ENCODE measurements around the gene TOGARAM1. TPM values are rescaled to one million over a fixed set of nuclear protein-coding genes. Genes with fewer than 3 reads are reported as not detected.

Gene TOGARAM1
- total and polyA plus RNA-seq, 2 donors (not counting 3 experiments of a cell fraction or from before 2014, with no cell fraction given) = 4.2 to 13.8 TPM

DNA sequence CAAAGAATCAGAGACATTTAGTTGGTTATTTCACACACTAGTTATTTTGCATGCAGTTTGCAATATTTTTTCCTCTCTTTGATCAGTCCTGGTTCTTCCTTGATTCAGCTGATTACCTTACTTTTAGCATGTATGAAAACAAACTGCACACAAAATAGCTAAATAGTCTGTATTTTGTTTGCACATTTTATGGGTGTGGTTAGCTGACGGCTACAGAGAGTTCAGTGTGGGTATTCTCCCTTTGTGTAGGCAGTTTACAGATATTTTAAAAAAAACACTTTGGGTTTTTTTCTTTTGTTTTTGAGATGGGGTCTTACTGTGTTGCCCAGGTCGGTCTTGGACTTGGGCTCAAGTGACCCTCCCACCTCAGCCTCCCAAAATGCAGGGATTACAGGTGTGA is 28.5 kb downstream of the TOGARAM1 start:
- Histone ChIP-seq H4K20me1 (replicated peaks; ENCODE audit: control insufficient read depth, extremely low read depth, insufficient read depth, low read length) (no peaks in the 10 kb centered on the region), H3K27ac (ENCODE audit: insufficient read depth, low read depth, low read length) (no peak overlapping the region), H3K4me1 (ENCODE audit: control insufficient read depth, extremely low read depth, insufficient read depth, low read length) (no peaks in the 10 kb centered on the region), H3K27me3 (ENCODE audit: control insufficient read depth in 2 of 2, insufficient read depth in 2 of 2, low read length in 2 of 2) (no peaks in the 10 kb centered on the region), H3K36me3 (ENCODE audit: control insufficient read depth in 2 of 2, extremely low read depth in 1 of 2, insufficient read depth in 2 of 2, low read length in 2 of 2) (no peaks in the 10 kb centered on the region), H3K9ac (replicated peaks; ENCODE audit: extremely low read depth, insufficient read depth, low read length) (no peak overlapping the region), H3K4me2 (ENCODE audit: insufficient read depth, low read length) (no peak overlapping the region), H3K9me1 (replicated peaks; ENCODE audit: control insufficient read depth, extremely low read depth, insufficient read depth, low read length) (no peaks in the 10 kb centered on the region), H3K4me3 (replicated peaks in 1 of 3; ENCODE audit: insufficient read depth in 1 of 3, low read depth in 1 of 3, low read length in 3 of 3) (no peak overlapping the region), H3K9me3 (replicated peaks; ENCODE audit: control insufficient read depth, insufficient read depth, low read length) (no peaks in the 10 kb centered on the region), H2AFZ (ENCODE audit: low read depth, low read length) (no peak overlapping the region), H3K79me2 (ENCODE audit: control insufficient read depth, insufficient read depth, low read length) (peaks cover 4% of the 10 kb centered on the region)
- intact Hi-C loops (cut with micrococcal nuclease) (no loop called here), dilution Hi-C loops (cut with MboI; ENCODE audit: extremely low pct_ligation_motif_present, low sequenced_read_pairs) (no loop called here)
- FAIRE-seq = no peak
- BruUV-seq (replicated peaks) = no TSS peak
- no peak for DNase-seq (ENCODE audit: low read depth, low spot score)
- ChIA-PET POLR2A (no interaction called here), CTCF (interaction anchor here (0.6 to 0.7 kb wide), 2 partner anchors 16 to 96 kb away, joined by 3 read pairs; no protein-coding TSS in a partner anchor)
- no peak for TF ChIP-seq FOS (IDR thresholded peaks at IDR 0.05; ENCODE audit: borderline replicate concordance, insufficient read depth, low read length)
- no peak for TF ChIP-seq GATA2 (IDR thresholded peaks at IDR 0.05; ENCODE audit: insufficient read depth, insufficient read length, low read depth, low read length)
- TF ChIP-seq, protein P1, sequence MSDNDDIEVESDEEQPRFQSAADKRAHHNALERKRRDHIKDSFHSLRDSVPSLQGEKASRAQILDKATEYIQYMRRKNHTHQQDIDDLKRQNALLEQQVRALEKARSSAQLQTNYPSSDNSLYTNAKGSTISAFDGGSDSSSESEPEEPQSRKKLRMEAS (IDR thresholded peaks at IDR 0.05; ENCODE audit: insufficient read depth, insufficient read length) = no peak
- no peak for TF ChIP-seq EZH2 (IDR thresholded peaks at IDR 0.05; ENCODE audit: borderline replicate concordance, low read depth, low read length, severe bottlenecking)
- no peak for TF ChIP-seq CTCF (IDR thresholded peaks at IDR 0.05; ENCODE audit: extremely low read depth in 1 of 2, insufficient read depth in 1 of 2, low read depth in 1 of 2, low read length in 2 of 2)

- ChIA-PET CTCF (interaction anchor here (1.1 kb wide), 1 partner anchor 15 kb away, joined by 3 read pairs; no protein-coding TSS in a partner anchor), POLR2A (no interaction called here)
- BruUV-seq (replicated peaks) = no TSS peak
- intact Hi-C loops (cut with micrococcal nuclease) (no loop called here), dilution Hi-C loops (cut with MboI; ENCODE audit: extremely low pct_ligation_motif_present, low sequenced_read_pairs) (no loop called here)
- Histone ChIP-seq H3K27ac (ENCODE audit: insufficient read depth, low read depth, low read length) (no peak overlapping the region), H3K36me3 (ENCODE audit: control insufficient read depth in 2 of 2, extremely low read depth in 1 of 2, insufficient read depth in 2 of 2, low read length in 2 of 2) (peaks cover 2% of the 10 kb centered on the region in 2 experiments), H4K20me1 (replicated peaks; ENCODE audit: control insufficient read depth, extremely low read depth, insufficient read depth, low read length) (no peaks in the 10 kb centered on the region), H3K27me3 (ENCODE audit: control insufficient read depth in 2 of 2, insufficient read depth in 2 of 2, low read length in 2 of 2) (no peaks in the 10 kb centered on the region), H2AFZ (ENCODE audit: low read depth, low read length) (no peak overlapping the region), H3K9me3 (replicated peaks; ENCODE audit: control insufficient read depth, insufficient read depth, low read length) (no peaks in the 10 kb centered on the region), H3K9ac (replicated peaks; ENCODE audit: extremely low read depth, insufficient read depth, low read length) (no peak overlapping the region), H3K4me1 (ENCODE audit: control insufficient read depth, extremely low read depth, insufficient read depth, low read length) (no peaks in the 10 kb centered on the region), H3K9me1 (replicated peaks; ENCODE audit: control insufficient read depth, extremely low read depth, insufficient read depth, low read length) (no peaks in the 10 kb centered on the region), H3K4me2 (ENCODE audit: insufficient read depth, low read length) (no peak overlapping the region), H3K79me2 (ENCODE audit: control insufficient read depth, insufficient read depth, low read length) (peaks cover 2% of the 10 kb centered on the region), H3K4me3 (replicated peaks in 1 of 3; ENCODE audit: insufficient read depth in 1 of 3, low read depth in 1 of 3, low read length in 3 of 3) (no peak overlapping the region)
- DNase-seq (ENCODE audit: low read depth, low spot score) (no peak), FAIRE-seq (no peak)
- TF ChIP-seq FOS (IDR thresholded peaks at IDR 0.05; ENCODE audit: borderline replicate concordance, insufficient read depth, low read length) (no peak), POLR2A (IDR thresholded peaks at IDR 0.05; ENCODE audit: low read depth, low read length) (no peak)
Measured at GRCh38 chr14:44995196-44995595, 33.2 kb downstream of the TOGARAM1 start.

All from endothelial cell of umbilical vein (primary cell).